GM21825 (cell line): ENCODE results near the gene HJURP.

Source experiments
- ATAC-seq: cut with Tn5 transposase; IDR thresholded peaks from one replicate; pipeline ENCODE4 v1.9.1; 2021; ENCODE audit warnings: mild to moderate bottlenecking, moderate library complexity; ENCODE audit not compliant: unreplicated experiment

HJURP gene

DNA sequence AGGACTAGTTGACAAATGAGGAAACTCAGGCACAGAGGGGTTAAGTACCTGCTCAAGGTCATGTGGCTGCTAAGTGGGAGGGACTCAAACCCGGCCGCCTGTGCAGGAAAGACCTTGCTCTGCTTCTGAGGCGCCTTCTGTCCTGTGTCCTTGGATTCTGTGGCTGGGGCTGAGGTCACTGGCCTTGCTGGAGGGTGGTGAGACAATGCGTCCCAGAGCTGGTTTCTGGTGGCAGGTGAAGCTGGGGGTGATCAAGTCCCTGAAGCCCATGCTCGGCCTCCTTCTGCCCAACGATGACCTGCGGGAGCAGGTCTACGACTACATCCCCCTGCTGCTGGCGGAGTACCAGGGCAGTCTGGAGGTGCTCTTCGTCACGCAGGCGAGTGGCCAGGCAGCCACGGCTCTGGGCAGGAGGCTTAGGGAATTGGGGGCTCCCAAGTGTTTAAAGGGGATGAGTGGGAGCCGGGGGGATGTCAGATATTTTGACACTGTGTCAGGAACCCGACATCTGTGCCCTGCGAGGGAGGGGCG is 60.1 kb downstream of the HJURP start:
- no peak for ATAC-seq

DNA sequence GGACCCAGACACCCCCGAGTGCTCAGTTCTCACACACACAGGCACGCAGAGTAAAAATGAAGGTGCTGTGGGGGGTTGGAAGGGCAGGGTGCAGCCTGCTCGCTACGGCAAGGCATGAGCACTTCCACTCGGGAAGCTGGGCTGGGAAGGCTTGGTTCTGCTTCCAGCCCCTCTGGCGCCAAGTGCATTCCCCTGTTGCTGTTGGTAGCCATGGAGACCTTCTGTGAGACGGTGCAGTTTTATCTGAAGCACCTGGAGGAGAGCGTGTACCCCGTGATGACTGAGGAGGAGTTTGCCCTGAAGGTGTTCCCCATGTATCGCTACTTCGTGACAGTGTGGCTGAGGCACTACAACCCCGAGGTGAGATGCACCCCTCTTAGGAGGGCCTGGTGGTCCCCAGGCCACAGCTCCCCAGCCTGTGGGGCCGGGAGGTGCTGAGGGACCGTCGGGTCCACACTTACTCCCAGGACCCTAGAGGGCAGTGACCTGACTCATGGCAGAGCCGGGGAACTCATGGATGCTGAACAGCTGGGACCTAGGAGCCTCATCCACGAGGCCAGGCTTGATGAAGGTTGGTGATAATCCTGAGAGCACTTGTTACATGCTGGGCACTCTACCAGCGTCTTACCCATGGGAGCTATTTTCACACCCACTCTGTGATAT is 60.7 kb downstream of the HJURP start:
- ATAC-seq, result no peak

DNA sequence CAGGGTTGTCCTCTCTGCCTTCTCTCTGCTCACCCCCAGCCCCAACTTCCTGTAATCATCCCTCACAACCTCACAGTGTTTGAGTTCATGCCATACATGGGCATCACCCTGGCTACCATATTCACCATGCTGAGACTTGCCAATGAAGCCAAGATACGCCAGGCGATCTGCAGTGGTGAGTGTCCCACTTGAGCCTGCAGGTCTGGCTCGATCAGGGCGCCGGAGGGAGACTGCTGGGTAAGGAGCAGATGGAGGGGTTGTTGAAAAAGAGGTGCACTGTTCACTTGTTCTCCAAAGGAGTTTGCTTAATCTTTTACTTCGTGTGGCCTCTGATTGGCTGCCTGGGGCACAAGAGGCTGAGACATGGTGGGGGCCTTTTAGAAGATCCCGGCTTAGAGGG is 61.6 kb downstream of the HJURP start:
- no peak for ATAC-seq

DNA sequence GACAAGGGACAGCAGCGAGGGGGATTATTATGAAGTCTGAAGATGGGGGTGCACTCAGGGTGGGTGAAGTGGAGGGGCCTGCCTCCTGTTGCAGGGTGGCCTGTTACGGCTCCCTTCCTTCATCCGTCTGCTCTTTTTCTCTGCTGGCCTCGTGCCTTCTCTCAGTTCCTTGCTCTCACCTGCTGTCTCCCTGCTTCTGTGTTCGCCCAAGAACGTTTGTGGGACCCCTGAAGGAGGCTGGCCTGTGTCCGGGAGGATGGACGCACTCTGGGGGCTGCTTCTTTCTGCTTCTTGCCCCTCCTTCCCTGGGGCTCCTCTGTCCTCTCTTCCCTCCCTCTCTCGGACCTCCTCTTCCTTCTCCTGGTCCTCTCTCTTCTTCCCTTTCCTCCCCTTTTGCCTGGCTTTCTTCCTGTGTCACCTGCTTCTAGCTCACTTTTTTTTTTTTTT is 62.4 kb downstream of the HJURP start:
- ATAC-seq, result no peak

DNA sequence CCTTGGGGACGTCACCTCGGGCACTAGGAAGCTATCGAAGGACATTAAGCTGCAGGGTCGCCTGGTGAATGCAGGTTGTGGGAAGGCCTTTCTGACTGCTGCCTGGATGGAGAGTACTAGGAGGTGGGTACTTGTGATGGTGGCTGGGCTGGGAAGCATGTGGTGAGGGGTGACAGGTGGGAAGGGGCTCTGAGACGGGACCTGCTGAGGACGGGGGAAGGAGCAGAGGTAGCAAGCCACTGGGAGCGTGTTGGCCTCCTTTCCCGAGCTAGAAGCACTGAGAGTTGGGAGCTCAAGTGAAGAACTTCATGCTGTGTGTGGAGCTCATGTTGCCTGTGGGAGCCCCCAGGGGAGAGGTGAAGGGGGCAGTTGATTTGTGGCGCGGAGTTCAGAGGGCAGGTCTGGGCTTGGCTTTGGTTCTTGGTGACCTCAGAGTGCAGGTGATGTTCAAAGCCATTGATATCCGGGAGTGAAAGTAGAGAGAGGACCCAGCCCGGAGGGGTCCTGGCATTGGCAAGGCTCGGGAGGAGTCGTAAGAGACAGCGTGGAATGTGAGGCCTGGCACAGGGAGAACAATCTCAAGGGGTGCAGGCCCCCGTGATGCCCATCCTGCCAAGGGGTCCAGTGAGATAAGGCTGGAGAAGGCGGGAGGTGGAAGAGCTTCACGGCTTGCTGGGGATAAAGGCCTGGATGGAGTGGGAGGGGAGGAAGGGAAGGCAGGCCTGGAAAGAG is 63.0 kb downstream of the HJURP start:
- no peak for ATAC-seq

DNA sequence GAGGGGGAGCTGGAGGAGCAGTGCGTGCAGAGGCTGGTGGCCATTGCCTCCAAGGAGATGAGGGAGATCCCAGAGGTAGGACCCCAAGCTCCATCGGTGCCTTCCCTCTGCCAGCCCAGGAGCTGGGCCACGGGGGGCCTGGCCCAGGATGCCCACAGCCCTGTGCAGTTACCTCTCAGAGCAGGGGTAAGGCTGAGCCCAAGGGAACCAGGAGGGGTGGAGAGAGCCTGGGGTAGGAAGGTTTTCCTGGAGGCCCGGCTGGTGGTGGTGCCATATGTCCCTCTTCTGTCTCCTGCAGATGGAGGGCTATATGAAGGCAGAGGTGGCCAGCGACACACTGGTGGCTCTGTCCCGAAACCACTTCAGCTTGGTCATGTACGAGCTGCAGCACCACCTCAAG is 64.8 kb downstream of the HJURP start:
- no peak for ATAC-seq
